ENCODE data around the gene CFAP157. TPM values are rescaled to one million over a fixed set of nuclear protein-coding genes. Genes with fewer than 3 reads are reported as not detected.

CFAP157 gene
- total and polyA plus RNA-seq, 2 donors from 2014 or later: 0.41 to 2.9 TPM

- TF ChIP-seq, protein P1, sequence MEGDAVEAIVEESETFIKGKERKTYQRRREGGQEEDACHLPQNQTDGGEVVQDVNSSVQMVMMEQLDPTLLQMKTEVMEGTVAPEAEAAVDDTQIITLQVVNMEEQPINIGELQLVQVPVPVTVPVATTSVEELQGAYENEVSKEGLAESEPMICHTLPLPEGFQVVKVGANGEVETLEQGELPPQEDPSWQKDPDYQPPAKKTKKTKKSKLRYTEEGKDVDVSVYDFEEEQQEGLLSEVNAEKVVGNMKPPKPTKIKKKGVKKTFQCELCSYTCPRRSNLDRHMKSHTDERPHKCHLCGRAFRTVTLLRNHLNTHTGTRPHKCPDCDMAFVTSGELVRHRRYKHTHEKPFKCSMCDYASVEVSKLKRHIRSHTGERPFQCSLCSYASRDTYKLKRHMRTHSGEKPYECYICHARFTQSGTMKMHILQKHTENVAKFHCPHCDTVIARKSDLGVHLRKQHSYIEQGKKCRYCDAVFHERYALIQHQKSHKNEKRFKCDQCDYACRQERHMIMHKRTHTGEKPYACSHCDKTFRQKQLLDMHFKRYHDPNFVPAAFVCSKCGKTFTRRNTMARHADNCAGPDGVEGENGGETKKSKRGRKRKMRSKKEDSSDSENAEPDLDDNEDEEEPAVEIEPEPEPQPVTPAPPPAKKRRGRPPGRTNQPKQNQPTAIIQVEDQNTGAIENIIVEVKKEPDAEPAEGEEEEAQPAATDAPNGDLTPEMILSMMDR (IDR thresholded peaks at IDR 0.05; ENCODE audit: borderline replicate concordance, extremely low read depth, insufficient read depth): no peak
- FAIRE-seq: no peak
- Histone ChIP-seq H3K36me3 (ENCODE audit: control insufficient read depth in 2 of 3, insufficient read depth in 3 of 3, low read length in 3 of 3) (no peaks in the 10 kb centered on the region), H3K4me3 (ENCODE audit: low read length in 3 of 3) (no peak overlapping the region), H3K27ac (ENCODE audit: low read depth in 2 of 2, low read length in 2 of 2) (no peak overlapping the region), H3K4me1 (ENCODE audit: control insufficient read depth in 2 of 3, insufficient read depth in 2 of 3, low read depth in 1 of 3, low read length in 3 of 3) (peaks cover 0 to 3% (median 0%) of the 10 kb centered on the region in 3 donors), H3K27me3 (ENCODE audit: control insufficient read depth, insufficient read depth, low read length) (no peaks in the 10 kb centered on the region), H3K9me3 (ENCODE audit: control insufficient read depth in 2 of 3, insufficient read depth in 1 of 3, low read length in 3 of 3) (no peaks in the 10 kb centered on the region), H3K9ac (ENCODE audit: low read length in 3 of 3) (no peak overlapping the region)
- intact Hi-C loops (cut with DNase I): no loop called here
- no peak for DNase-seq
These were observed 11.7 kb upstream of the CFAP157 start for GRCh38 chr9:127694890-127695720.

GRCh38 chr9:127697575-127697974 lies 9.2 kb upstream of the CFAP157 start:
- H3K27ac ChIP-seq (ENCODE audit: low read depth in 2 of 2, low read length in 2 of 2): no peak overlapping the region
- no peaks in the 10 kb centered on the region for H3K9me3 ChIP-seq (ENCODE audit: control insufficient read depth in 2 of 3, insufficient read depth in 1 of 3, low read length in 3 of 3)
- no peak for FAIRE-seq
- TF ChIP-seq, protein P1 (IDR thresholded peaks at IDR 0.05; ENCODE audit: borderline replicate concordance, extremely low read depth, insufficient read depth): no peak
- H3K4me3 ChIP-seq (ENCODE audit: low read length in 3 of 3): no peak overlapping the region
- intact Hi-C loops (cut with DNase I): no loop called here
- no peaks in the 10 kb centered on the region for H3K27me3 ChIP-seq (ENCODE audit: control insufficient read depth, insufficient read depth, low read length)
- H3K36me3 ChIP-seq (ENCODE audit: control insufficient read depth in 2 of 3, insufficient read depth in 3 of 3, low read length in 3 of 3): no peaks in the 10 kb centered on the region
- H3K9ac ChIP-seq (ENCODE audit: low read length in 3 of 3): no peak overlapping the region
- H3K4me1 ChIP-seq (ENCODE audit: control insufficient read depth in 2 of 3, insufficient read depth in 2 of 3, low read depth in 1 of 3, low read length in 3 of 3): peaks cover 0 to 8% (median 0%) of the 10 kb centered on the region in 3 donors
- DNase-seq: no peak

DNA sequence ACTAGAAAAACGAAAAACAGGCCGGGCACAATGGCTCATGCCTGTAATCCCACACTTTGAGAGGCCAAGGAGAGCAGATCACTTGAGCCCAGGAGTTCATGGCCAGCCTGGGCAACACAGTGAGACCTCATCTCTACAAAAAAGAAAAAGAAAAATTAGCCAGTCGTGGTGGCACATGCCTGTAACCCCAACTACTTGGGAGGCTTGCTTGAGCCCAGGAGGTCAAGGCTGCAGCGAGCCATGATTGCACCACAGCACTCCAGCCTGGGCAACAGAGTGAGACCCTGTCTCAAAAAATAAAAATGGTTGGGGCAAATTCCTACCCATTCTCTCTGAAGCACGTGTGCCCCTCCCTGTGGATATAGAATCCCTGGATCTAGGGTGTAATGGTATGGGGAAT lies 8.4 kb upstream of the CFAP157 start:
- H3K4me3 ChIP-seq (ENCODE audit: low read length in 3 of 3): no peak overlapping the region
- H3K9me3 ChIP-seq (ENCODE audit: control insufficient read depth in 2 of 3, insufficient read depth in 1 of 3, low read length in 3 of 3): no peaks in the 10 kb centered on the region
- H3K27ac ChIP-seq (ENCODE audit: low read depth in 2 of 2, low read length in 2 of 2): no peak overlapping the region
- H3K9ac ChIP-seq (ENCODE audit: low read length in 3 of 3): no peak overlapping the region
- intact Hi-C loops (cut with DNase I): no loop called here
- no peak for FAIRE-seq
- peaks cover 0 to 8% (median 0%) of the 10 kb centered on the region in 3 donors for H3K4me1 ChIP-seq (ENCODE audit: control insufficient read depth in 2 of 3, insufficient read depth in 2 of 3, low read depth in 1 of 3, low read length in 3 of 3)
- H3K27me3 ChIP-seq (ENCODE audit: control insufficient read depth, insufficient read depth, low read length): no peaks in the 10 kb centered on the region
- TF ChIP-seq, protein P1 (IDR thresholded peaks at IDR 0.05; ENCODE audit: borderline replicate concordance, extremely low read depth, insufficient read depth): no peak
- no peak for DNase-seq
- no peaks in the 10 kb centered on the region for H3K36me3 ChIP-seq (ENCODE audit: control insufficient read depth in 2 of 3, insufficient read depth in 3 of 3, low read length in 3 of 3)

Data from kidney (tissue), 14 donors.